ENCODE results near the gene COL4A6.

Gene COL4A6

GRCh38 chrX:108270739-108271396 is 167.4 kb downstream of the COL4A6 start:
- no peak for DNase-seq (ENCODE audit: low read depth)

DNA sequence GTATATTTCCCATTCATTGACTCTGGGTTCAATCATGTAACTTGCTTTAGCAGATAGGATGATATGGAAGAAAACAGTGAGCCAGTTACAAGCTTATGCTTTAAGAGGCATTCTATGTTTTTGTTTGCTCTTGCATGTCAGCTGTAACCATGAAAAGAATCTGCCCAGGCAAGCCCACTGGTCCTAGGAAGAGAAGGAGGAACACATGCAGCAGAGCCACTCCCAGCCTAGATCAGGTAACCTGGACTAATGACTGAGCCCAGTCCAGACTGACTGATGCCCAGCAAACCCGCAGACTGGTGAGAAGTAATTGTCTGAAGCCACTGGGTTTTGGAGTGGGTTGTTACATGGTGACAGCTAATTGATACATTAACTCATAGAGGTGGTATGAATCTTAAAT is 167.9 kb downstream of the COL4A6 start:
- no peak for DNase-seq (ENCODE audit: low read depth)

DNA sequence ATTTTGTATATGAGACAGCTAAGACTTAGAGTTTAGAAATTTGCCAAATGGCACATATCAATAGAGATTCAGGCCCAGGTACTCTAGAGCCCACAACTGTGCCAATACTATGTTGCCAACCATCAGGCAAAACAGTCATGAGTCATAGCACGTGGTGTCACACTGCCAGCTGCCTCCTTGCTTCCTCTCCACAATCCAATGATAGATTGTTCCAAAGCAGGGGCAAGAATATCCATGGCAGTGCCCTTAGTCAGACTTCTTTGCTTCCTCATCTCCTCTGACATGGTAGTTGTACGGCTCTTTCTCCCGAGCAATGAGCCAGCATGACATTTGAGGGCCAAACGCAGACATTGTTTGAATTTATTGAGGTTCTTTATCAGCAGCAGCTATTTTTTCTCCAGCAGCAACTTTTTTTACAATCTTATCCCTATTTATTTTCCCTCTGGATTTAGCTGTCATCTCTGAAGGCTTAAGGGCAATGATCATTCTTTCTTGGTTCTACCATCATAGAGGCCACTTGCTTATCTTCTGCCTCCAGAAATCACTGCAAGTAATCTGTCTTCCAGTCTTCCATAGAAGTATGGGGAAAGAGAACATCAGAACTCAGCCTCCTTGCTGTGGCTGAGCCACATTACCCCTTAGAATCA is 169.7 kb downstream of the COL4A6 start:
- no peak for DNase-seq (ENCODE audit: low read depth)

DNA sequence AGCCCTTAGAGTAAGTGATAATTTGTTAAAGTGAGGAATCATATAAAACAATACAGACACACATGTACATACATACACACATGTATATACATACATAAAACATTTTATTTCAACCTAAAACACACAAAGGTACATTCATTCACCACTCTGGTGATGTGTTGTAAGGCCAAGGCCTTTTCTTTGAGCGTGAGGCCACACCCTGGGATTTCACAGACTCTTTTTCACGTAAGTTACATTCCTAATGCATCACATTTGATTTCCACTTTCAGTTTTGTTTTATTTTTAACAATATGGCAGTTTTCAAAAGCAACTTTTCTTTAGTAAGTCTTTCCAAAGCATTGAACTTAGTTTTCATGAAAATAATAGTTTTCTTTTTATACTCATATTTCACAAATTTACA is 170.7 kb downstream of the COL4A6 start:
- no peak for DNase-seq (ENCODE audit: low read depth)

- no peak for DNase-seq (ENCODE audit: low read depth)
These were observed 173.8 kb downstream of the COL4A6 start for GRCh38 chrX:108264376-108264775.

DNA sequence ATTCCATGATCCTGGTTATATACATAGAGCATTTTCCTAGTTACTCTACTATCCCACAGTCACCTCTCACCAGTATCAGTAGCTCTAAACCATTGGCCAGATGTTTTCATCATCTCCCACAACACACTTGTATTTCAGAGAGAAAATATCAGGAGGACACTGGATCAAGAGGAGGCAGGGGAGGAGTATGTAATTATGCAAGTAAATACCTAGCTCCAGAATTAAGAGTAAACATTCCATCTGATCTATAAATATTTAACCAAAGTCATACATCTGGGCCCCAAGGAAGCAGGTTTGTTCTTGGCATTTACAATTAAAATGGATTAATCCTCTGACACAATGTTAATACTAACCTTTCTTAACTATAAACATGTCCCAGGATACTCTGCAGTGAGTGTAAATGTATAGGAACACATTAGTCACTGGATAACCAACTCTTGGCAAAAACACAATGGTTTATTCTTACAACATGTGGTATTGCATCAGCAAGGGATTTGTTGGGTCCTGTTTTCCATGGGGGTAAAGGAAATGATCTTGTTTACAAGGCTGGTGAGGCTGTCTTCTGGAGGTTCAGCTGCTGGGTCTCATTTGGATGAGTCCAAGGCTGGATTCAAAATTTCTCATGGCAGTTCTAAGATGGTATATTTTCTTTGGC is 176.5 kb downstream of the COL4A6 start:
- no peak for DNase-seq (ENCODE audit: low read depth)

- DNase-seq (ENCODE audit: low read depth) = no peak
These were observed 180.7 kb downstream of the COL4A6 start for GRCh38 chrX:108257556-108257955.

- DNase-seq (ENCODE audit: low read depth) = no peak
These were observed 183.6 kb downstream of the COL4A6 start for GRCh38 chrX:108254636-108255035.

GRCh38 chrX:108250654-108251579 is 187.3 kb downstream of the COL4A6 start:
- DNase-seq (ENCODE audit: low read depth) = no peak

GRCh38 chrX:108246304-108246954 is 191.8 kb downstream of the COL4A6 start:
- no peak for DNase-seq (ENCODE audit: low read depth)

DNA sequence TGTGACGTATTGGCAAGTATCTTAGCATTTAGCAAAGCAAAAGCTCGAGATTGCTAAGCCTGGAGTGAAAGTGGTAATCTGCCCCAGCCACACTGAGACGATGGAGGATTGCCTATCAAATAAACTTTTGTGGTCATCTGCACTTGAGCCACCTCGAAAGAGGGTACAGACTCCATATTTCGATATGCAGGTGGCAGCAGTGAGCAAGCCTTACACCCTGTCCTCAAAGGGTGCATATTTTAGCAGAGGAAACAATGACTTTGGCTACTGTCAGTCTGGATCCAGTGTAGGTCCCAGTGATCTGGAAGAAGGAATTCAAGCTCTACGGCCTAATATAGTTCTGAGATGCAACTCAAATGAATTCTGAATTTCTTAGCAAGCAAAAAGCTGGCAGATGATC is 192.8 kb downstream of the COL4A6 start:
- no peak for DNase-seq (ENCODE audit: low read depth)

- no peak for DNase-seq (ENCODE audit: low read depth)
These were observed 202.2 kb downstream of the COL4A6 start for GRCh38 chrX:108235986-108236385.

- no peak for DNase-seq (ENCODE audit: low read depth)
These were observed 207.6 kb downstream of the COL4A6 start for GRCh38 chrX:108230574-108230973.

DNA sequence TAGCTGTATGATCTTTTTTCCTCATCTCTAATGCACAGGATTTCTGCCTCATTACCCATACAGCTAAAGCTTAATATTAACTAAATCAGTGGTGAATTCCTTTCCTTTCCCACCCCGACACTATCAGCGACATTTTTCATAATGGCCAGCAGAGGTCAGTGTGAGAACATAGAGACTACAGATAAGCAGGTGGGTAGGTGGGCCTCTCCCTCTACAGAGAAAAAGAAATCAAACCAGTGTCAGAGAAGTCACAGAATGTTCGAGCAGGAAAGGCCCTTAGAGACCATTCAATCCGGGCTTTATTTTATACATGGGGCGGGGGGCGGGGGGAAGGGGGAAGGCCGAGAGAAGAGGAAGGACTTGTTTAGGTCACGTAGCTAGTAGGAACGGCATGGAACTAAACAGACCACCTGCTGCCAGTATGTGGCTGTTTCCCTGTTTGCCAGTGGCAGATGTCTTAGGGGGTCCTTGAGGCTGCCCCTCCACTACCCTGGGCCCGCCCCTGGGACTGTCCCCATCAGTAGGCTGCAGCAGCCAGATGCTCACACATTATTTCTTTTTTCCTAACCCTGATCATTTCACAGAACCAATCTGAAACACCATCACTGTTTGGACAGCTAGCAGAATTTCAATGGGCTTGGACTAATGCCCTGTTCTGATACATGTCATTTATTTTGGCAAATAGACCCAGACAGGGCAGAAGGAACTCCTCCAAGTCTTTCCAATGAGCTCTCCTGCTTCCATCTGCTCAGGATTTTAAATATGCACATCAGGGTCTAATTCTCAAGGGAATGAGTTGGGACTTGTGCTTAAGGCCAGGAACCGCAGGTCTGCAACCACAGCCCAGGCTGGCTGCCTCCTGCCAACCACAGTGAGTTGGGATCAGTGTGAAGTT is 213.2 kb downstream of the COL4A6 start:
- DNase-seq (ENCODE audit: low read depth) = no peak

DNA sequence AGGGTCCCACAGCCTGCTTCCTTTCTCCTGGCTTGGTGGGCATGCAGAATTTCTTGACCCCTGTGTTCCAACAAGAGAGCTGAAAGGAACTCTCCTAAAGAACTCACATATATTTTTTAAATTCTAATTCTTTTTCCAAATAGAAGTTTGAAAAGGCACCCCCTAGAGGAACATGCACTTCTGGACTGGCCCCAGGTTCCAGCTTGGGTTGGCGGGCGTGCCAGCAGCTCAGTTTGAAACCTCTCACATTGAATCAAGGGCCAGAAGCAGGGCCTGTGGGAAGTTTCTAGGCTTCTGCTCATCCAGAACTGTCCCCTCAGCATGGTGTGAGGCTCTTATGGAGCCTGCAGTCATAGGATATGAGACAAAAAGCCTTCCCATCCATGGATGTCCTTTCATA is 214.0 kb downstream of the COL4A6 start:
- DNase-seq (ENCODE audit: low read depth) = no peak

- no peak for DNase-seq (ENCODE audit: low read depth)
These were observed 214.6 kb downstream of the COL4A6 start for GRCh38 chrX:108223585-108223984.

GRCh38 chrX:108221301-108221864 is 216.8 kb downstream of the COL4A6 start:
- DNase-seq (ENCODE audit: low read depth) = no peak

GRCh38 chrX:108219949-108220601 is 218.1 kb downstream of the COL4A6 start:
- no peak for DNase-seq (ENCODE audit: low read depth)

DNA sequence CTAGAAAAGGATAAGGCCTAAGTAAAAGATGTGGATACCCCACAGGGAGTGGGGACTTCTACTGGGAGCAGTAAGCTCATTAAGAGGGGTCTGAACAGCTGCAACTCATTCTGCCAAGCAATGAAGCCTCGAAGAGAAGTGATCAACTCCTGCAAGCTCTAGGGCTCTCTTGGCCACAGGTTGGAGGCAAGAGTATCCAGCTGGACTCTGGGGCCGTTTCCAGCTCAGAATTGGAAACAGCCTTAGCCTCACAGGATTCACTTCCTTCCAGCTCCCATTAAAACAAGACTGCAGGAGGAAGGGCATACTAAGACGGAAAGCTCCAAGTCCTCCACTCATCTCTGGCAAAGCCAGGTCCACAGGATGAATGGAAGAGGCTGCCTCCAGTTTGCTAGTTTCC is 220.3 kb downstream of the COL4A6 start:
- DNase-seq (ENCODE audit: low read depth) = no peak

Measured in activated T-cell treated with anti-CD3 and anti-CD28 coated beads for 48 hours (primary cell).